A549 (cell line): Measurements from ENCODE around the gene DELE1. TPM values are rescaled to one million over a fixed set of nuclear protein-coding genes. Genes with fewer than 3 reads are reported as not detected.

Source experiments
- ATAC-seq, 2 experiments: fragments of 200-7000 bp in 1 of 2; fragments of >200 bp in 1 of 2; cut with Nextera tagmentation in 1 of 2; cut with Tn5 transposase in 1 of 2; 3 replicates each; pipeline versions ENCODE4 v1.8.0 to v1.9.1; 2018 to 2020; ENCODE audit warnings: mild to moderate bottlenecking in 1 of 2, moderate library complexity in 1 of 2
- CTCF ChIA-PET: fragments of 300-600 bp; sonication (Branson Sonifier 250); formaldehyde crosslinking; extraction: SDS; loops from one replicate; lab custom pipeline; 2021; ENCODE audit warnings: antibody characterized with exemption, inconsistent platforms; lab: Yijun Ruan, JAX
- POLR2A ChIA-PET: fragments of 350-600 bp; formaldehyde crosslinking; extraction: SDS; loops from one replicate; lab custom pipeline; 2021; ENCODE audit warnings: antibody characterized with exemption, inconsistent platforms; lab: Yijun Ruan, JAX
- DNase-seq, 2 experiments: peaks; one replicate each; pipeline versions ENCODE4 v3.0.0 to v3.0.0-alpha.2; 2011 to 2016; ENCODE audit warnings: low read depth in 1 of 2, low spot score in 1 of 2
- FAIRE-seq: peaks from 2 replicates; lab custom pipeline; 2011; peaks lifted over from hg19 to GRCh38; lab: Jason Lieb, UNC
- H3K27ac ChIP-seq, 2 experiments: fragments of >200 bp; sonication (Bioruptor Twin); formaldehyde crosslinking; 3 replicates each; pipeline ENCODE4 v1.5.1; 2016 to 2017
- H3K4me1 ChIP-seq: fragments of >200 bp; sonication (Bioruptor Twin); formaldehyde crosslinking; 3 replicates; pipeline ENCODE4 v1.6.1; 2016
- H3K4me2 ChIP-seq: fragments of >200 bp; sonication (Bioruptor Twin); formaldehyde crosslinking; 3 replicates; pipeline ENCODE4 v1.6.1; 2016
- H3K4me3 ChIP-seq: fragments of >200 bp; sonication (Bioruptor Twin); formaldehyde crosslinking; 3 replicates; pipeline ENCODE4 v1.5.1; 2016
- H3K9me3 ChIP-seq: fragments of >200 bp; sonication (Bioruptor Twin); formaldehyde crosslinking; 3 replicates; pipeline ENCODE4 v1.6.1; 2016
- BCL3 ChIP-seq: fragments of >200 bp; sonication (Bioruptor Twin); formaldehyde crosslinking; IDR thresholded peaks from 3 replicates; pipeline ENCODE4 v1.6.1; 2016
- BHLHE40 ChIP-seq: IDR thresholded peaks from 2 replicates; pipeline ENCODE4 v1.6.1; 2012; ENCODE audit warnings: low read depth, low read length, inconsistent platforms
- CHD2 ChIP-seq: fragments of 150-350 bp; IDR thresholded peaks from 2 replicates; pipeline ENCODE4 v1.6.1; 2014; ENCODE audit warnings: low read length; ENCODE audit not compliant: partially characterized antibody
- CTCF ChIP-seq: fragments of >200 bp; sonication (Bioruptor Twin); formaldehyde crosslinking; IDR thresholded peaks from 3 replicates; pipeline ENCODE4 v1.5.1; 2016
- E2F6 ChIP-seq: IDR thresholded peaks from 2 replicates; pipeline ENCODE4 v1.6.1; 2012; ENCODE audit warnings: low read depth, borderline replicate concordance
- FOSL2 ChIP-seq, 2 experiments: fragments of 450-650 bp in 1 of 2; fragments of >200 bp in 1 of 2; sonication (Bioruptor Twin) in 1 of 2; formaldehyde crosslinking; IDR thresholded peaks; 2 replicates each; pipeline versions ENCODE4 v1.5.0 to v1.6.1; 2016 to 2020; ENCODE audit warnings: mild to moderate bottlenecking in 1 of 2, moderate library complexity in 1 of 2
- HEYL ChIP-seq: fragments of 250-450 bp; sonication (Bioruptor Pico); IDR thresholded peaks from 2 replicates; pipeline ENCODE4 v1.8.0; 2021; ENCODE audit warnings: mild to moderate bottlenecking, moderate library complexity
- HOXA7 ChIP-seq: fragments of 250-450 bp; sonication (Bioruptor Pico); IDR thresholded peaks from 2 replicates; pipeline ENCODE4 v1.5.0; 2020; ENCODE audit warnings: mild to moderate bottlenecking, moderate library complexity
- HOXB13 ChIP-seq: fragments of 250-450 bp; sonication (Bioruptor Pico); IDR thresholded peaks from 2 replicates; pipeline ENCODE4 v1.5.0; 2020; ENCODE audit warnings: low read depth, mild to moderate bottlenecking, moderate library complexity
- MYC ChIP-seq: IDR thresholded peaks from 2 replicates; pipeline ENCODE4 v1.6.1; 2012; ENCODE audit warnings: mild to moderate bottlenecking, inconsistent platforms, low read length, improper control_type of control experiment, borderline replicate concordance
- PBX3 ChIP-seq: IDR thresholded peaks from 2 replicates; pipeline ENCODE4 v1.6.1; 2012
- POLR2A ChIP-seq: IDR thresholded peaks from 2 replicates; pipeline ENCODE4 v1.6.1; 2012; ENCODE audit warnings: mild to moderate bottlenecking, low read length
- POLR2AphosphoS2 ChIP-seq: conservative IDR thresholded peaks from 2 replicates; pipeline ENCODE4 v1.6.1; 2012; ENCODE audit warnings: low read length, improper control_type of control experiment, inconsistent platforms
- RAD21 ChIP-seq, 2 experiments: fragments of >200 bp in 1 of 2; sonication (Bioruptor Twin) in 1 of 2; formaldehyde crosslinking in 1 of 2; IDR thresholded peaks in 1 of 2; conservative IDR thresholded peaks in 1 of 2; 2 replicates in 1 of 2; 3 replicates in 1 of 2; pipeline ENCODE4 v1.6.1; 2012 to 2018; ENCODE audit warnings: inconsistent platforms in 1 of 2
- REST ChIP-seq: fragments of 200-600 bp; sonication (generic); IDR thresholded peaks from 2 replicates; pipeline ENCODE4 v1.6.1; 2016; ENCODE audit warnings: antibody characterized with exemption, mild to moderate bottlenecking, moderate library complexity
- RFX5 ChIP-seq: fragments of 450-650 bp; IDR thresholded peaks from 2 replicates; pipeline ENCODE4 v1.7.1; 2014; ENCODE audit warnings: antibody characterized with exemption, mild to moderate bottlenecking, moderate library complexity
- TFCP2L1 ChIP-seq: fragments of 250-450 bp; sonication (Bioruptor Pico); IDR thresholded peaks from 2 replicates; pipeline ENCODE4 v1.5.0; 2021; ENCODE audit warnings: mild to moderate bottlenecking
- TP53 ChIP-seq: fragments of 250-450 bp; sonication (Bioruptor Pico); IDR thresholded peaks from 2 replicates; pipeline ENCODE4 v1.5.0; 2021; ENCODE audit warnings: mild to moderate bottlenecking, moderate library complexity
- ZFP36 ChIP-seq: fragments of 450-650 bp; IDR thresholded peaks from 2 replicates; pipeline ENCODE4 v1.6.1; 2014; ENCODE audit warnings: borderline replicate concordance; ENCODE audit not compliant: partially characterized antibody
- WGBS: methylation state at CpG from one replicate; pipeline ENCODE4 v1.1.6; 2017; ENCODE audit errors: missing lambda C conversion rate; 5-methylcytosine and 5-hydroxymethylcytosine counted together
- polyA plus RNA-seq, 4 experiments: library from polyadenylated mRNA; depleted of rRNA in 3 of 4; stranded (reverse); fragments of >200 nt; fragmentation: RNase III in 1 of 4; extraction: RNeasy Plus Mini Kit Qiagen cat#74134 plus additional on column Dnase treatment in 1 of 4; gene quantifications; 2 replicates in 3 of 4; 3 replicates in 1 of 4; pipeline ENCODE4 v1.2.3, GENCODE V29; 2011 to 2017

Gene DELE1
- polyA plus RNA-seq, 2 of the 4 experiments (the other 2 are of a cell fraction): 41.2 to 60.1 TPM

- ATAC-seq (no peak), FAIRE-seq (no peak), DNase-seq (no peak)
- ChIA-PET CTCF (interaction anchor here (0.6 to 11.8 kb wide), 7 partner anchors 10 to 284 kb away, joined by 3 to 158 read pairs (median 4); partner anchors contain the start of genes PCDH12 and RNF14), POLR2A (no interaction called here)
- Histone ChIP-seq H3K4me2 (no peak overlapping the region), H3K9me3 (no peaks in the 10 kb centered on the region), H3K4me3 (no peak overlapping the region), H3K4me1 (no peaks in the 10 kb centered on the region), H3K27ac (no peak overlapping the region)
- 74% methylated on average over 2 of the region's 2 CpGs for WGBS
- TF ChIP-seq TP53 (CRISPR knock-in tag) (no peak), HEYL (no peak), PBX3 (no peak), REST (no peak), RAD21 (conservative IDR thresholded peaks at IDR 0.05 in 1 of 2, IDR thresholded peaks at IDR 0.05 in 1 of 2) (no peak), HOXB13 (CRISPR knock-in tag) (no peak), ZFP36 (no peak), BHLHE40 (no peak), HOXA7 (no peak), FOSL2 (IDR thresholded peaks at IDR 0.05) (no peak), FOSL2 (CRISPR knock-in tag; IDR thresholded peaks at IDR 0.05) (no peak), RFX5 (no peak), TFCP2L1 (CRISPR knock-in tag) (no peak), CTCF (no peak), POLR2AphosphoS2 (no peak), POLR2A (no peak), E2F6 (no peak), BCL3 (no peak), CHD2 (no peak)
Observed at GRCh38 chr5:141948812-141949211, 25.1 kb downstream of the DELE1 start.

- Histone ChIP-seq H3K9me3 (no peaks in the 10 kb centered on the region), H3K4me1 (no peaks in the 10 kb centered on the region), H3K4me3 (no peak overlapping the region), H3K4me2 (no peak overlapping the region), H3K27ac (no peak overlapping the region)
- WGBS: 53% methylated on average over 2 of the region's 2 CpGs
- no peak for TF ChIP-seq MYC
- ATAC-seq: no peak
- FAIRE-seq: no peak
- POLR2A ChIA-PET: no interaction called here
- CTCF ChIA-PET: interaction anchor here (0.6 to 11.8 kb wide), 7 partner anchors 8 to 285 kb away, joined by 3 to 158 read pairs (median 5); partner anchors contain the start of gene PCDH12
- no peak for DNase-seq
Observed at GRCh38 chr5:141949511-141949910, 25.8 kb downstream of the DELE1 start.
